ENCODE results near the gene ADAMTS8.
A peak's percentile ranks its signal among the peaks of the same experiment; 100 is the strongest.

The ADAMTS8 gene

DNA sequence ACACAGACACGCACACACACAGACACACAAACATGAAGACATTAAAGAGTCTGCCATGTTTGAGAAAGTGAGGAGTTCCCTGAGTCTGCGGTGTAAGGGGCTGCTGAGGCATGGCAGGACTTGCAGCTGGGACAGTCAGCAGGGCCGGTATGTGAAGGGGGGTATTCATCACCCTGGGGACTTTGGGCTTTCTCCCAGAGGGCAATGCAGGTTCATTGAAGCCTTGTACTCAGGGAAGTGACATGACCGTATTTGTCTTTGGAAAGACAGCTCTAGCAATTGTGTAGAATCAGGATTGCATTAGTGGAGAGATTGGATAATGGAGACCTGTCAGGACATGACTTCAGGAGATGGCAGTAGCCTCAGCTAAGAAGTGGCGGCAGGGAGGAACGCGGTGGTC lies 9.4 kb upstream of the ADAMTS8 start:
- H3K27ac Mint-ChIP-seq: no peak overlapping the region
- H3K27me3 Mint-ChIP-seq: peaks cover 31 to 36% of the 10 kb centered on the region in 2 donors
- H3K9me3 Mint-ChIP-seq: no peaks in the 10 kb centered on the region
- H3K4me3 Mint-ChIP-seq: no peak overlapping the region
- DNase-seq (no peak), ATAC-seq (replicated peaks) (no peak)
- no peaks in the 10 kb centered on the region for H3K36me3 Mint-ChIP-seq
- peaks cover 5 to 6% of the 10 kb centered on the region in 2 donors for H3K4me1 Mint-ChIP-seq

- H3K36me3 Mint-ChIP-seq: no peaks in the 10 kb centered on the region
- peaks cover 28 to 36% of the 10 kb centered on the region in 2 donors for H3K27me3 Mint-ChIP-seq
- peaks cover 6% of the 10 kb centered on the region in 2 donors for H3K4me1 Mint-ChIP-seq
- H3K9me3 Mint-ChIP-seq: no peaks in the 10 kb centered on the region
- no peak overlapping the region for H3K4me3 Mint-ChIP-seq
- H3K27ac Mint-ChIP-seq: no peak overlapping the region
- DNase-seq (no peak), ATAC-seq (replicated peaks) (no peak)
These were observed 7.8 kb upstream of the ADAMTS8 start for GRCh38 chr11:130436171-130436570.

- Mint-ChIP-seq H3K36me3 (no peaks in the 10 kb centered on the region), H3K4me3 (no peak overlapping the region), H3K4me1 (peaks cover 6 to 10% of the 10 kb centered on the region in 2 donors), H3K27me3 (peaks cover 33 to 39% of the 10 kb centered on the region in 2 donors), H3K27ac (no peak overlapping the region), H3K9me3 (no peaks in the 10 kb centered on the region)
- ATAC-seq (replicated peaks) (no peak), DNase-seq (no peak)
These were observed 7.3 kb upstream of the ADAMTS8 start for GRCh38 chr11:130435671-130436070.

- Mint-ChIP-seq H3K27ac (no peak overlapping the region), H3K9me3 (no peaks in the 10 kb centered on the region), H3K27me3 (peaks cover 43 to 47% of the 10 kb centered on the region in 2 donors), H3K4me1 (peaks cover 6 to 10% of the 10 kb centered on the region in 2 donors), H3K4me3 (no peak overlapping the region), H3K36me3 (no peaks in the 10 kb centered on the region)
- ATAC-seq (replicated peaks): peak; percentile 84
- peak; percentile 50 for DNase-seq
These were observed 6.3 kb upstream of the ADAMTS8 start for GRCh38 chr11:130434521-130435223.

DNA sequence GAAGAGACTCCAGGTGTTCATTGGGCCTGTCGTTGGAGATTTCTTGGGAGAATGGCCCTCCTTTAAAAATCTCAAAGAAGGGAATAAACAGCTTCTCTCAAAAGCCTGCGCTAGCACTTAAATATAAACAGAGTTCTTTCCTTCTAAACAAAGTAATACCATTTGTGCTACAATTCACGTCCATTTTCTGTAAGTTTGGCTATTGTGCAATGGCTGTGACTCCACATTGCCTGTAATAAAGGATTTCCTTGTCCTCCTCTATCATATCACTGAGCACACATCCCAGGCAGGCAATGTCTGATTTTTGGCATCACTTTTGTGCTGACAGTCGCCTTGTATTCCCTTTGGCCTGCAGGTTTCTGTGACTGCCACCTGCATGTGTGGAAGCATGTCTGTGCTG lies 4.9 kb upstream of the ADAMTS8 start:
- H3K36me3 Mint-ChIP-seq: no peaks in the 10 kb centered on the region
- ATAC-seq (replicated peaks) (no peak), DNase-seq (no peak)
- no peaks in the 10 kb centered on the region for H3K9me3 Mint-ChIP-seq
- no peak overlapping the region for H3K4me3 Mint-ChIP-seq
- H3K27me3 Mint-ChIP-seq: peaks cover 44 to 48% of the 10 kb centered on the region in 2 donors
- no peak overlapping the region for H3K27ac Mint-ChIP-seq
- peaks cover 8 to 9% of the 10 kb centered on the region in 2 donors for H3K4me1 Mint-ChIP-seq

DNA sequence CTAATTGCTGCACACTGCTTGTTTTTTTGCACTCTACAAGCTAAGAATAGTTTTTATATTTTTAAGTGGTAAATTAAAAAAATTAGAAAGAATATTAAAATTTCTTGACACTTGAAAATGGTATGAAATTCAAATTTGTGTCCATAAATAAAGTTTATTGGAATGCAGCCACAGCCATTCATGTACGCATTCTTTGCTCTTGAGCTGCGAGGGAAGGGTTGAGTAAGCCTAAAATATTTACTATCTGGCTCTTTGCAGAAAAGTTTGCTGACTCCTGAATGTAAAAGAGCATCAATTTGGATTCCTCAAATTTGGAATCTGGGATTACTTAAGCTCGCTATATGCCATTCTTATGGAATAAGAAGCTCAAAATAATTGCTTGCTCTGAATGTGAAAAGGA lies 3.4 kb upstream of the ADAMTS8 start:
- Mint-ChIP-seq H3K4me1 (peaks cover 13 to 15% of the 10 kb centered on the region in 2 donors), H3K27me3 (peaks cover 40 to 43% of the 10 kb centered on the region in 2 donors), H3K9me3 (no peaks in the 10 kb centered on the region), H3K36me3 (no peaks in the 10 kb centered on the region), H3K27ac (no peak overlapping the region), H3K4me3 (no peak overlapping the region)
- DNase-seq (no peak), ATAC-seq (replicated peaks) (no peak)

DNA sequence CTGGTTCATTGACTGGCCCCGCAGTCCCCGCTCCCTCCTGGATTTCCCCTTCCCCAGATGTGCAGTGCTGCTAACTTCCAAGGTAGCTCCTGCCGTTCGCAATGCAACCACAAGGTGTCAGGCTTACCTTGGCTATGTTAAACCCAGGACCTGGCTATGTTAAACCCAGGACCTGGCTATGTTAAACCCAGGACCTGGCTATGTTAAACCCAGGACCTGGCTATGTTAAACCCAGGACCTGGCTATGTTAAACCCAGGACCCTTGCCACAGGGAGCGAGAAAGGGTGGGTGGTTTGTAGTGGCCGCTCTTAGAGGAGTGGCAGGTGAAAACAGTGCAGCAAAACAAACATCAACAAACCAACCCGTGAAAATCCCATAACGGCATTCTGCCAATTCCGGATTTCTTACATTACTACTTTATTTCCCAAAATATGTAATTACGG lies 2.9 kb upstream of the ADAMTS8 start:
- H3K27ac Mint-ChIP-seq: no peak overlapping the region
- ATAC-seq (replicated peaks) (peak; percentile 61 to 66), DNase-seq (peak; percentile 65)
- H3K4me1 Mint-ChIP-seq: peaks cover 13 to 16% of the 10 kb centered on the region in 2 donors
- H3K9me3 Mint-ChIP-seq: no peaks in the 10 kb centered on the region
- H3K36me3 Mint-ChIP-seq: no peaks in the 10 kb centered on the region
- H3K27me3 Mint-ChIP-seq: peaks cover 45 to 48% of the 10 kb centered on the region in 2 donors
- H3K4me3 Mint-ChIP-seq: peak overlapping the region in 1 of 2 donors; percentile 48

DNA sequence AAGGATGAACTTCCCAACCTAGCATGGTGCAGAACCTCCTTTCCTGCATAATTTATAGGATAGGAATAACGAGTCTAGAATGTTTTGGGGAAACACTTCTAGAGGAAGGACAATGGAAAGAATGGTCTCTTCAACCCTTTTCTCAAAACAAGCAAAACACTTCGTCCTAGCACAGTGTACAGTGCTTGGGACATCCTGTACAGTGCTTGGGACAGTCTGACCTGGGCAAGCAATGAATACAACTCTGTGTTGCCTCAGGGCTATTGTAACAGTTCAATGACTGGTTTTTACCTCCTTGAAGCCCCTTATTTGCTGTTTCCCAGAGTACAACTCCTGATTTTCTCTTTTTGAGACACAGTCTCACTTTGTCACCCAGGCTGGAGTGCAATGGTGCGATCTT lies 1.6 kb upstream of the ADAMTS8 start:
- peaks cover 13 to 16% of the 10 kb centered on the region in 2 donors for H3K4me1 Mint-ChIP-seq
- H3K27me3 Mint-ChIP-seq: peaks cover 54 to 58% of the 10 kb centered on the region in 2 donors
- no peak for DNase-seq
- H3K27ac Mint-ChIP-seq: no peak overlapping the region
- no peak for ATAC-seq (replicated peaks)
- no peaks in the 10 kb centered on the region for H3K9me3 Mint-ChIP-seq
- no peaks in the 10 kb centered on the region for H3K36me3 Mint-ChIP-seq
- no peak overlapping the region for H3K4me3 Mint-ChIP-seq

GRCh38 chr11:130429120-130429681 lies 792 bp upstream of the ADAMTS8 start:
- no peaks in the 10 kb centered on the region for H3K9me3 Mint-ChIP-seq
- H3K27me3 Mint-ChIP-seq: peaks cover 62 to 66% of the 10 kb centered on the region in 2 donors
- peak overlapping the region; percentile 79 to 83 for H3K4me3 Mint-ChIP-seq
- peaks cover 13 to 16% of the 10 kb centered on the region in 2 donors for H3K4me1 Mint-ChIP-seq
- ATAC-seq (replicated peaks) (no peak), DNase-seq (no peak)
- peak overlapping the region; percentile 37 for H3K27ac Mint-ChIP-seq
- H3K36me3 Mint-ChIP-seq: no peaks in the 10 kb centered on the region

- Mint-ChIP-seq H3K27me3 (peaks cover 68 to 75% of the 10 kb centered on the region in 2 donors), H3K27ac (no peak overlapping the region), H3K9me3 (no peaks in the 10 kb centered on the region), H3K4me3 (peak overlapping the region in 1 of 2 donors; percentile 44), H3K36me3 (no peaks in the 10 kb centered on the region), H3K4me1 (peaks cover 13 to 16% of the 10 kb centered on the region in 2 donors)
- ATAC-seq (replicated peaks) (peak in 1 of 2 donors; percentile 3), DNase-seq (no peak)
These were observed 661 bp downstream of the ADAMTS8 start for GRCh38 chr11:130427581-130428315.

GRCh38 chr11:130426837-130427341 lies 1.5 kb downstream of the ADAMTS8 start:
- Mint-ChIP-seq H3K27me3 (peaks cover 70 to 75% of the 10 kb centered on the region in 2 donors), H3K4me3 (peak overlapping the region; percentile 44 to 62), H3K9me3 (no peaks in the 10 kb centered on the region), H3K4me1 (peaks cover 13 to 16% of the 10 kb centered on the region in 2 donors), H3K27ac (no peak overlapping the region), H3K36me3 (no peaks in the 10 kb centered on the region)
- DNase-seq: no peak
- no peak for ATAC-seq (replicated peaks)

- Mint-ChIP-seq H3K9me3 (no peaks in the 10 kb centered on the region), H3K27me3 (peaks cover 69 to 78% of the 10 kb centered on the region in 2 donors), H3K36me3 (no peaks in the 10 kb centered on the region), H3K4me3 (no peak overlapping the region), H3K27ac (no peak overlapping the region), H3K4me1 (peaks cover 13 to 16% of the 10 kb centered on the region in 2 donors)
- DNase-seq (no peak), ATAC-seq (replicated peaks) (no peak)
These were observed 2.1 kb downstream of the ADAMTS8 start for GRCh38 chr11:130426223-130426836.

DNA sequence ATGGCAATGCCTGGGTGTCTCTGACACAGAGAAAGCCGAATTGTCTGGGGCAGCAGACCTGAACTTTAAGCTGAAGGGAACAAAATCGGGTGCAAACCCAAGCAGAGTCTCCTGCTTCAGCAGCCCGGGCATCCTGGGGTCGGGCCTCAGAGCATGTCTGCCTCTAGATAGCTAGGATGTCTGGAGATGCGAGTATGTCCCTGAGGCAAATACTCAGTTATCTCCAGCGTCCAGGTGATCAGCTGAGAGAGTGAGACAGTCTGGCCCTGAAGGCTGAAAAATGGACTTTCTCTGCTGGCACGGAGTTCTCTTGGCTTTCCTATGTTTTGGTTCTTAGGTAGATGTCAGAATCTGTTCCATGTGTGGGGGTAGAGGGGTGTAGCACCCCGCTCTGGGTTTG lies 3.3 kb downstream of the ADAMTS8 start:
- ATAC-seq (replicated peaks): no peak
- H3K4me1 Mint-ChIP-seq: peaks cover 9 to 16% of the 10 kb centered on the region in 2 donors
- no peaks in the 10 kb centered on the region for H3K36me3 Mint-ChIP-seq
- DNase-seq: no peak
- H3K27ac Mint-ChIP-seq: no peak overlapping the region
- H3K4me3 Mint-ChIP-seq: no peak overlapping the region
- H3K9me3 Mint-ChIP-seq: no peaks in the 10 kb centered on the region
- H3K27me3 Mint-ChIP-seq: peaks cover 69 to 77% of the 10 kb centered on the region in 2 donors

- H3K27me3 Mint-ChIP-seq: peaks cover 66 to 75% of the 10 kb centered on the region in 2 donors
- ATAC-seq (replicated peaks): no peak
These were observed 3.7 kb downstream of the ADAMTS8 start for GRCh38 chr11:130424613-130425140.

More at GRCh38 chr11:130424613-130425140, 3.7 kb downstream of the ADAMTS8 start:
- no peaks in the 10 kb centered on the region for H3K36me3 Mint-ChIP-seq
- H3K27ac Mint-ChIP-seq: no peak overlapping the region
- H3K9me3 Mint-ChIP-seq: no peaks in the 10 kb centered on the region
- peaks cover 9 to 16% of the 10 kb centered on the region in 2 donors for H3K4me1 Mint-ChIP-seq
- H3K4me3 Mint-ChIP-seq: no peak overlapping the region
- DNase-seq: no peak

Measured in stimulated activated naive B cell treated with anti-CD40 and anti-IgM and Interleukin-4, amounts not matched to agents 10 μg/mL and 1 μg/mL and 100 μg/mL, for 72 hours (primary cell).